GM21619 (cell line): ENCODE measurements around the gene ELOVL6.

Experiments
- ATAC-seq: cut with Tn5 transposase; IDR thresholded peaks from one replicate; pipeline ENCODE4 v1.9.1; 2021; ENCODE audit not compliant: unreplicated experiment

The ELOVL6 gene

GRCh38 chr4:110129544-110129943 is 68.9 kb downstream of the ELOVL6 start:
- ATAC-seq, result no peak

GRCh38 chr4:110128472-110128919 is 69.9 kb downstream of the ELOVL6 start:
- ATAC-seq, result no peak

- ATAC-seq, result no peak
Measured at GRCh38 chr4:110128029-110128428, 70.4 kb downstream of the ELOVL6 start.

GRCh38 chr4:110124711-110125110 is 73.7 kb downstream of the ELOVL6 start:
- peak; percentile 62 for ATAC-seq

GRCh38 chr4:110122201-110122600 is 76.2 kb downstream of the ELOVL6 start:
- ATAC-seq, result no peak

- no peak for ATAC-seq
Measured at GRCh38 chr4:110120506-110120905, 77.9 kb downstream of the ELOVL6 start.

GRCh38 chr4:110119880-110120279 is 78.5 kb downstream of the ELOVL6 start:
- ATAC-seq, result no peak

- no peak for ATAC-seq
Measured at GRCh38 chr4:110119337-110119736, 79.1 kb downstream of the ELOVL6 start.

- ATAC-seq, result no peak
Measured at GRCh38 chr4:110112056-110112455, 86.4 kb downstream of the ELOVL6 start.

GRCh38 chr4:110109455-110109854 is 89.0 kb downstream of the ELOVL6 start:
- no peak for ATAC-seq

- ATAC-seq, result no peak
Measured at GRCh38 chr4:110108960-110109359, 89.5 kb downstream of the ELOVL6 start.

GRCh38 chr4:110108422-110108821 is 90.0 kb downstream of the ELOVL6 start:
- peak; percentile 85 for ATAC-seq

- no peak for ATAC-seq
Measured at GRCh38 chr4:110107866-110108265, 90.5 kb downstream of the ELOVL6 start.

GRCh38 chr4:110106931-110107296 is 91.5 kb downstream of the ELOVL6 start:
- peak; percentile 78 for ATAC-seq

GRCh38 chr4:110104661-110105060 is 93.8 kb downstream of the ELOVL6 start:
- no peak for ATAC-seq

- ATAC-seq, result no peak
Measured at GRCh38 chr4:110099638-110100037, 98.8 kb downstream of the ELOVL6 start.

- no peak for ATAC-seq
Measured at GRCh38 chr4:110096405-110096804, 102.0 kb downstream of the ELOVL6 start.

GRCh38 chr4:110092646-110093045 is 105.8 kb downstream of the ELOVL6 start:
- no peak for ATAC-seq

- ATAC-seq, result no peak
Measured at GRCh38 chr4:110091434-110092140, 106.8 kb downstream of the ELOVL6 start.

- peak; percentile 62 for ATAC-seq
Measured at GRCh38 chr4:110088670-110089069, 109.7 kb downstream of the ELOVL6 start.

- ATAC-seq, result no peak
Measured at GRCh38 chr4:110087070-110087708, 111.2 kb downstream of the ELOVL6 start.

- no peak for ATAC-seq
Measured at GRCh38 chr4:110085131-110085530, 113.3 kb downstream of the ELOVL6 start.

- ATAC-seq, result no peak
Measured at GRCh38 chr4:110084154-110084553, 114.3 kb downstream of the ELOVL6 start.
